ENCODE data around the gene ZNF385B.

Gene ZNF385B

DNA sequence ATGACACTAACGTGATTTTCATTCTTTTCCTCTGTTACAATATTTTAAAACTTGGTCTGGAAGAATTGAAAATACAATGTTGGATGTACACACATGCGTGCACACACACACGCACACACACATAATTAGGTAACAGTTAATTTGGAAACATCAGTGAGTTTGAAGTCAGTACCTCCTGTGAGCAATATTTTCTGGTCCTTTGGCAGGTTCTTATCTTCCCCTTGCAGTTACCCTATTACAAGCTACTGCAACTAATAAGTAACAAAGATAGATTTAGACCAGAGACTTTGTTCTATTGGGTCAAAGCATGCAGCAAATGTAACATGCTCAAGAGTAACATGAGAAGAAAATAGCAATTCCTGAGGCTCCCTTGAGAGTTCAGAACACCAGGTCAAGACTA, 73.3 kb downstream of the ZNF385B start:
- TF ChIP-seq, protein P1, sequence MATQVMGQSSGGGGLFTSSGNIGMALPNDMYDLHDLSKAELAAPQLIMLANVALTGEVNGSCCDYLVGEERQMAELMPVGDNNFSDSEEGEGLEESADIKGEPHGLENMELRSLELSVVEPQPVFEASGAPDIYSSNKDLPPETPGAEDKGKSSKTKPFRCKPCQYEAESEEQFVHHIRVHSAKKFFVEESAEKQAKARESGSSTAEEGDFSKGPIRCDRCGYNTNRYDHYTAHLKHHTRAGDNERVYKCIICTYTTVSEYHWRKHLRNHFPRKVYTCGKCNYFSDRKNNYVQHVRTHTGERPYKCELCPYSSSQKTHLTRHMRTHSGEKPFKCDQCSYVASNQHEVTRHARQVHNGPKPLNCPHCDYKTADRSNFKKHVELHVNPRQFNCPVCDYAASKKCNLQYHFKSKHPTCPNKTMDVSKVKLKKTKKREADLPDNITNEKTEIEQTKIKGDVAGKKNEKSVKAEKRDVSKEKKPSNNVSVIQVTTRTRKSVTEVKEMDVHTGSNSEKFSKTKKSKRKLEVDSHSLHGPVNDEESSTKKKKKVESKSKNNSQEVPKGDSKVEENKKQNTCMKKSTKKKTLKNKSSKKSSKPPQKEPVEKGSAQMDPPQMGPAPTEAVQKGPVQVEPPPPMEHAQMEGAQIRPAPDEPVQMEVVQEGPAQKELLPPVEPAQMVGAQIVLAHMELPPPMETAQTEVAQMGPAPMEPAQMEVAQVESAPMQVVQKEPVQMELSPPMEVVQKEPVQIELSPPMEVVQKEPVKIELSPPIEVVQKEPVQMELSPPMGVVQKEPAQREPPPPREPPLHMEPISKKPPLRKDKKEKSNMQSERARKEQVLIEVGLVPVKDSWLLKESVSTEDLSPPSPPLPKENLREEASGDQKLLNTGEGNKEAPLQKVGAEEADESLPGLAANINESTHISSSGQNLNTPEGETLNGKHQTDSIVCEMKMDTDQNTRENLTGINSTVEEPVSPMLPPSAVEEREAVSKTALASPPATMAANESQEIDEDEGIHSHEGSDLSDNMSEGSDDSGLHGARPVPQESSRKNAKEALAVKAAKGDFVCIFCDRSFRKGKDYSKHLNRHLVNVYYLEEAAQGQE (IDR thresholded peaks at IDR 0.05; ENCODE audit: insufficient read depth in 1 of 2, low read depth in 2 of 2, low read length in 2 of 2) = no peak
- no peak for TF ChIP-seq TAF1 (IDR thresholded peaks at IDR 0.05; ENCODE audit: borderline replicate concordance, insufficient read depth, low read length)
- TF ChIP-seq FOXP2 (optimal IDR thresholded peaks at IDR 0.05; ENCODE audit: borderline replicate concordance, extremely low read depth, extremely low read length, insufficient read depth) = no peak
- TF ChIP-seq SIN3A (IDR thresholded peaks at IDR 0.05; ENCODE audit: borderline replicate concordance, insufficient read depth, low read length) = no peak
- no peak for TF ChIP-seq POLR2AphosphoS5 (IDR thresholded peaks at IDR 0.05; ENCODE audit: low read depth, low read length)

DNA sequence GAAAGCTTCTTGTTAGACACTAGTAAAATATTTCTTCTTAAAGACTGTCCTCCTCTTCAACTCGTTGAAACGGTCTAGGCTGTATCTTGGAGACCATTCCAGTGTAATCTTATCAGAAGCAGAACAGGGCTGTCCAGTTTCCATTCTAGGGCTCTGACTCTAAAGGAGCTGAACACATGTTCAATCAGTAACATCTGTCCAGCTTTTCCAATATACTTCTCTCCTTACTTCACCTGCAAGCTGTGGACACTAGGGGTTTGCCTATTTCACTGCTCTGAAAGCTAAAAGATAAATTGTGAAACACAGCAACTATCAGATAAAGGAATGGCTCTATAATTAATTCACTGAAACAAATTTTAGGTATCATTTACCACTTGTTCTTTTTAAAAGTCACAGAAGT, 73.8 kb downstream of the ZNF385B start:
- TF ChIP-seq TAF1 (IDR thresholded peaks at IDR 0.05; ENCODE audit: borderline replicate concordance, insufficient read depth, low read length) (no peak), POLR2AphosphoS5 (IDR thresholded peaks at IDR 0.05; ENCODE audit: low read depth, low read length) (no peak)

DNA sequence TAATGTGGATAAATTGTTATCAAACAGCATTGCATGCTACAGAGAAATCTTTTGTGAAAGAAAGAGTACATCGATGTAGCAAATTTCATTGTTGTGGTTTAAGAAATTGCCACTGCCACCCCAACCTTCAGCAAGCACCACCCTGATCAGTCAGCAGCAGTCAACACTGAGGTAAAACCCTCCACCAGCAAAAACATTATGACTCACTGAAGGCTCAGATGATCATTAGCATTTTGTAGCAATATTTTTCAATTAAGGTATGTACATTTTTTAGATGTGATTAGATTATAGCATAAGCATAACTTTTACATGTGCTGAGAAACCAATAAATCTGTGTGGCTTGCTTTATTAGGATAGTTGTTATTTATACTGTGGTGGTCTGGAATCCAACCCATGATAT, 75.5 kb downstream of the ZNF385B start:
- TF ChIP-seq, protein P1 (IDR thresholded peaks at IDR 0.05; ENCODE audit: insufficient read depth in 1 of 2, low read depth in 2 of 2, low read length in 2 of 2) = no peak
- no peak for TF ChIP-seq POLR2AphosphoS5 (IDR thresholded peaks at IDR 0.05; ENCODE audit: low read depth, low read length)
- no peak for TF ChIP-seq TAF1 (IDR thresholded peaks at IDR 0.05; ENCODE audit: borderline replicate concordance, insufficient read depth, low read length)
- TF ChIP-seq FOXP2 (optimal IDR thresholded peaks at IDR 0.05; ENCODE audit: borderline replicate concordance, extremely low read depth, extremely low read length, insufficient read depth) = no peak
- TF ChIP-seq SIN3A (IDR thresholded peaks at IDR 0.05; ENCODE audit: borderline replicate concordance, insufficient read depth, low read length) = no peak

DNA sequence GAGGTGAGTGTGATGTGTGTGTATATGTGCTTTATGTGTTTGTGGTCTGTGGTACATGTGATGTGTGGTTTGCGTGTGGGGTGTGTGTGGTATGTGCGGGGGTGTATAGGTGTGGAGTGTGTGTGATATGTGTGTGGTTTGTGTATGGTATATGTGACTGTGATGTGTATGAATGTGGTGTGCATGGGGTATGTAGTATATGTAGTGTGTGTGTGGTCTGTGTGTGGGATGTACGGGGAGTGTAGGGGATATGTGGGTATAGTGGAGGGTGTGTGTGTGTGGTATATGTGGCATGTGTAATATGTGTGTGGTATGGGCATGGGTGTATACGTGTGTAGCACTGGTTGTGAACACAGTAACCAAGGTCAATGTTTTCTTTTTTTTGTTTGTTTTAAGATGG, 87.4 kb downstream of the ZNF385B start:
- TF ChIP-seq FOXP2 (optimal IDR thresholded peaks at IDR 0.05; ENCODE audit: borderline replicate concordance, extremely low read depth, extremely low read length, insufficient read depth) = no peak
- TF ChIP-seq, protein P1 (IDR thresholded peaks at IDR 0.05; ENCODE audit: insufficient read depth in 1 of 2, low read depth in 2 of 2, low read length in 2 of 2) = no peak
- no peak for TF ChIP-seq POLR2AphosphoS5 (IDR thresholded peaks at IDR 0.05; ENCODE audit: low read depth, low read length)
- no peak for TF ChIP-seq SIN3A (IDR thresholded peaks at IDR 0.05; ENCODE audit: borderline replicate concordance, insufficient read depth, low read length)
- no peak for TF ChIP-seq TAF1 (IDR thresholded peaks at IDR 0.05; ENCODE audit: borderline replicate concordance, insufficient read depth, low read length)

DNA sequence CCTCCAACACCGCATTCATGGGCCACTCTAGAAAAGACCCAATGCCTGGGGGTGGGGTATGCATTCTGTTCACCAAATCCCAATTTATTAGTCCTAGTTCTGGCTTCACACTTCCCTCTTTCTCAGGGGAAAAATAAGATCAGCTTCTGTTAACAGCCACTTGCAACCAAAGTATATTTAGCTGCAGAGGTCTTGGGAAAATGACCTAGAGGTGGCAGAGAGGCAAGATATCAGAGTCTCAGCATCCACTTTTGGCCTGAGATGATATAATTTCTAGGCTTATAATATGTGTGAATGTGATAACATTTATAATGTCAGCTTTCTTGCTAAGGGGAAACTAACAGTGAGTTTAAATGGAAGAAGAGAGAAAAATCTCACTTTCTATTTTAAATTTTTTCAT, 89.1 kb downstream of the ZNF385B start:
- no peak for TF ChIP-seq SIN3A (IDR thresholded peaks at IDR 0.05; ENCODE audit: borderline replicate concordance, insufficient read depth, low read length)

DNA sequence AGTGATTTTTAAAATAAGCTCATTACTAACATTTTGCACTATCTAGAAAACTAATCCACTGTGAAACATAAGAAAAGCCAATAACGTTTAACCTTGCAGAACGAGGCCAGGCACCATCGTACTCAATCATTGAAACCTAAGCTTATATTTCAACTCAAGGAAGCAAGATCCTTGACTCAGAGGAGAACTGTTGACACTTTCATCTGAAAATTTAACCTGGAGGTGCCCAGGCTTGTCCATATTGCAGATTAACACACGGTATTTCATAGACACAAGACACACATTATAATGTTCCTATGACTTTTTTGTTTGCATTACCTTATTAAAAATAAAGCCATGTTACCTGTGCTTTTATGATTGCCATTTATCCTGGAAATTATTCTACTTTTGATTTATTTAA, 89.6 kb downstream of the ZNF385B start:
- TF ChIP-seq POLR2AphosphoS5 (IDR thresholded peaks at IDR 0.05; ENCODE audit: low read depth, low read length) (no peak), TAF1 (IDR thresholded peaks at IDR 0.05; ENCODE audit: borderline replicate concordance, insufficient read depth, low read length) (no peak), FOXP2 (optimal IDR thresholded peaks at IDR 0.05; ENCODE audit: borderline replicate concordance, extremely low read depth, extremely low read length, insufficient read depth) (no peak), SIN3A (IDR thresholded peaks at IDR 0.05; ENCODE audit: borderline replicate concordance, insufficient read depth, low read length) (no peak)
- TF ChIP-seq, protein P1 (IDR thresholded peaks at IDR 0.05; ENCODE audit: insufficient read depth in 1 of 2, low read depth in 2 of 2, low read length in 2 of 2) = no peak
